Measurements from ENCODE around the gene HNF4A.

Gene HNF4A

GRCh38 chr20:44445742-44446710 is 90.5 kb downstream of the HNF4A start:
- DNase-seq (ENCODE audit: low read depth): no peak

- no peak for DNase-seq (ENCODE audit: low read depth)
Observed at GRCh38 chr20:44447827-44448419, 92.4 kb downstream of the HNF4A start.

GRCh38 chr20:44448753-44449546 is 93.5 kb downstream of the HNF4A start:
- DNase-seq (ENCODE audit: low read depth): no peak

GRCh38 chr20:44449864-44450263 is 94.4 kb downstream of the HNF4A start:
- DNase-seq (ENCODE audit: low read depth): no peak

GRCh38 chr20:44450281-44450889 is 94.9 kb downstream of the HNF4A start:
- no peak for DNase-seq (ENCODE audit: low read depth)

- no peak for DNase-seq (ENCODE audit: low read depth)
Observed at GRCh38 chr20:44450903-44451450, 95.5 kb downstream of the HNF4A start.

- no peak for DNase-seq (ENCODE audit: low read depth)
Observed at GRCh38 chr20:44454306-44454963, 98.9 kb downstream of the HNF4A start.

- no peak for DNase-seq (ENCODE audit: low read depth)
Observed at GRCh38 chr20:44455126-44455525, 99.6 kb downstream of the HNF4A start.

GRCh38 chr20:44456611-44457010 is 101.1 kb downstream of the HNF4A start:
- no peak for DNase-seq (ENCODE audit: low read depth)

- no peak for DNase-seq (ENCODE audit: low read depth)
Observed at GRCh38 chr20:44457016-44457415, 101.5 kb downstream of the HNF4A start.

GRCh38 chr20:44459271-44459670 is 103.8 kb downstream of the HNF4A start:
- DNase-seq (ENCODE audit: low read depth): no peak

- no peak for DNase-seq (ENCODE audit: low read depth)
Observed at GRCh38 chr20:44460795-44461141, 105.3 kb downstream of the HNF4A start.

GRCh38 chr20:44461142-44461802 is 105.8 kb downstream of the HNF4A start:
- DNase-seq (ENCODE audit: low read depth): no peak

GRCh38 chr20:44461803-44462174 is 106.3 kb downstream of the HNF4A start:
- no peak for DNase-seq (ENCODE audit: low read depth)

- DNase-seq (ENCODE audit: low read depth): no peak
Observed at GRCh38 chr20:44463466-44463865, 108.0 kb downstream of the HNF4A start.

- DNase-seq (ENCODE audit: low read depth): no peak
Observed at GRCh38 chr20:44464514-44464913, 109.0 kb downstream of the HNF4A start.

GRCh38 chr20:44465001-44465560 is 109.6 kb downstream of the HNF4A start:
- DNase-seq (ENCODE audit: low read depth): no peak

GRCh38 chr20:44467289-44467883 is 111.9 kb downstream of the HNF4A start:
- DNase-seq (ENCODE audit: low read depth): no peak

- no peak for DNase-seq (ENCODE audit: low read depth)
Observed at GRCh38 chr20:44468044-44468782, 112.7 kb downstream of the HNF4A start.

Data from activated T-helper 9 cell treated with anti-CD3 and anti-CD28 coated beads, Interleukin-2, amount 50 U/mL, for 16 hours (primary cell).